Activated naive CD8-positive, alpha-beta T cell treated with anti-CD3 and anti-CD28 coated beads, Interleukin-2, amount 50 U/mL, for 24 hours (primary cell): Measurements from ENCODE around the gene TCF20.

Experiments used
- ATAC-seq: fragments of 150-1000 bp; cut with Tn5 transposase; one replicate; pipeline ENCODE4 v1.10.0; 2021
- DNase-seq: peaks from one replicate; pipeline ENCODE4 v3.0.0; 2021
- H3K27ac Mint-ChIP-seq: one replicate; pipeline ENCODE4 v1.8.0; 2021; ENCODE audit warnings: mild to moderate bottlenecking, mixed read lengths
- H3K27me3 Mint-ChIP-seq: one replicate; pipeline ENCODE4 v1.8.0; 2021; ENCODE audit warnings: mixed read lengths
- H3K36me3 Mint-ChIP-seq: one replicate; pipeline ENCODE4 v1.8.0; 2021; ENCODE audit warnings: low read depth, mixed read lengths
- H3K4me1 Mint-ChIP-seq: one replicate; pipeline ENCODE4 v1.8.0; 2021; ENCODE audit warnings: mixed read lengths
- H3K4me3 Mint-ChIP-seq: one replicate; pipeline ENCODE4 v1.8.0; 2021; ENCODE audit warnings: mild to moderate bottlenecking, moderate library complexity, mixed read lengths
- H3K9me3 Mint-ChIP-seq: one replicate; pipeline ENCODE4 v1.8.0; 2021; ENCODE audit warnings: mixed read lengths

Gene TCF20

GRCh38 chr22:42306010-42306409 lies 35.6 kb upstream of the TCF20 start:
- H3K9me3 Mint-ChIP-seq = no peaks in the 10 kb centered on the region
- H3K4me3 Mint-ChIP-seq = no peak overlapping the region
- no peaks in the 10 kb centered on the region for H3K36me3 Mint-ChIP-seq
- no peak for ATAC-seq
- DNase-seq = no peak
- H3K4me1 Mint-ChIP-seq = peaks cover 23% of the 10 kb centered on the region
- H3K27me3 Mint-ChIP-seq = peaks cover 2% of the 10 kb centered on the region
- no peak overlapping the region for H3K27ac Mint-ChIP-seq

GRCh38 chr22:42304324-42304790 lies 33.9 kb upstream of the TCF20 start:
- H3K27ac Mint-ChIP-seq = no peak overlapping the region
- no peak for ATAC-seq

GRCh38 chr22:42303396-42304323 lies 33.2 kb upstream of the TCF20 start:
- H3K27ac Mint-ChIP-seq = no peak overlapping the region
- H3K27me3 Mint-ChIP-seq = peaks cover 2% of the 10 kb centered on the region
- DNase-seq = no peak
- peak; percentile 12 for ATAC-seq
- no peaks in the 10 kb centered on the region for H3K9me3 Mint-ChIP-seq
- H3K4me1 Mint-ChIP-seq = peaks cover 41% of the 10 kb centered on the region
- no peaks in the 10 kb centered on the region for H3K36me3 Mint-ChIP-seq
- H3K4me3 Mint-ChIP-seq = no peak overlapping the region

More at GRCh38 chr22:42304324-42304790, 33.9 kb upstream of the TCF20 start:
- no peaks in the 10 kb centered on the region for H3K9me3 Mint-ChIP-seq
- no peak for DNase-seq
- H3K4me1 Mint-ChIP-seq = peaks cover 35% of the 10 kb centered on the region
- no peak overlapping the region for H3K4me3 Mint-ChIP-seq
- H3K36me3 Mint-ChIP-seq = no peaks in the 10 kb centered on the region
- H3K27me3 Mint-ChIP-seq = peaks cover 2% of the 10 kb centered on the region

GRCh38 chr22:42301742-42302102 lies 31.3 kb upstream of the TCF20 start:
- Mint-ChIP-seq H3K4me3 (no peak overlapping the region), H3K36me3 (no peaks in the 10 kb centered on the region), H3K27me3 (peaks cover 2% of the 10 kb centered on the region), H3K27ac (no peak overlapping the region), H3K4me1 (peaks cover 56% of the 10 kb centered on the region), H3K9me3 (no peaks in the 10 kb centered on the region)
- DNase-seq = no peak
- ATAC-seq = no peak

GRCh38 chr22:42301077-42301741 lies 30.8 kb upstream of the TCF20 start:
- Mint-ChIP-seq H3K4me1 (peaks cover 56% of the 10 kb centered on the region), H3K27ac (no peak overlapping the region)
- DNase-seq = no peak

GRCh38 chr22:42300259-42301076 lies 30.0 kb upstream of the TCF20 start:
- Mint-ChIP-seq H3K27ac (peak overlapping the region; percentile 49), H3K4me1 (peaks cover 56% of the 10 kb centered on the region), H3K36me3 (no peaks in the 10 kb centered on the region), H3K4me3 (no peak overlapping the region), H3K9me3 (no peaks in the 10 kb centered on the region), H3K27me3 (peaks cover 2% of the 10 kb centered on the region)
- ATAC-seq (peak; percentile 81), DNase-seq (peak; percentile 30)

More at GRCh38 chr22:42301077-42301741, 30.8 kb upstream of the TCF20 start:
- peaks cover 2% of the 10 kb centered on the region for H3K27me3 Mint-ChIP-seq
- ATAC-seq = no peak
- H3K9me3 Mint-ChIP-seq = no peaks in the 10 kb centered on the region
- H3K36me3 Mint-ChIP-seq = no peaks in the 10 kb centered on the region
- H3K4me3 Mint-ChIP-seq = no peak overlapping the region

- no peaks in the 10 kb centered on the region for H3K36me3 Mint-ChIP-seq
- peak overlapping the region; percentile 49 for H3K27ac Mint-ChIP-seq
- peak; percentile 46 for DNase-seq
These were observed 29.3 kb upstream of the TCF20 start for GRCh38 chr22:42299586-42300258.

GRCh38 chr22:42298746-42299145 lies 28.3 kb upstream of the TCF20 start:
- no peaks in the 10 kb centered on the region for H3K9me3 Mint-ChIP-seq
- no peak overlapping the region for H3K4me3 Mint-ChIP-seq
- no peak overlapping the region for H3K27ac Mint-ChIP-seq
- H3K27me3 Mint-ChIP-seq = no peaks in the 10 kb centered on the region
- H3K36me3 Mint-ChIP-seq = no peaks in the 10 kb centered on the region
- no peak for DNase-seq
- ATAC-seq = no peak
- peaks cover 56% of the 10 kb centered on the region for H3K4me1 Mint-ChIP-seq

More at GRCh38 chr22:42299586-42300258, 29.3 kb upstream of the TCF20 start:
- H3K4me1 Mint-ChIP-seq = peaks cover 56% of the 10 kb centered on the region
- H3K27me3 Mint-ChIP-seq = no peaks in the 10 kb centered on the region
- no peak overlapping the region for H3K4me3 Mint-ChIP-seq
- H3K9me3 Mint-ChIP-seq = no peaks in the 10 kb centered on the region
- no peak for ATAC-seq

- no peak overlapping the region for H3K4me3 Mint-ChIP-seq
- no peak for DNase-seq
- H3K27ac Mint-ChIP-seq = no peak overlapping the region
- no peaks in the 10 kb centered on the region for H3K9me3 Mint-ChIP-seq
- no peaks in the 10 kb centered on the region for H3K36me3 Mint-ChIP-seq
- peaks cover 52% of the 10 kb centered on the region for H3K4me1 Mint-ChIP-seq
- H3K27me3 Mint-ChIP-seq = no peaks in the 10 kb centered on the region
- no peak for ATAC-seq
These were observed 27.3 kb upstream of the TCF20 start for GRCh38 chr22:42297778-42298177.

GRCh38 chr22:42296883-42297282 lies 26.4 kb upstream of the TCF20 start:
- Mint-ChIP-seq H3K4me3 (no peak overlapping the region), H3K4me1 (peaks cover 52% of the 10 kb centered on the region), H3K9me3 (no peaks in the 10 kb centered on the region), H3K36me3 (no peaks in the 10 kb centered on the region), H3K27me3 (no peaks in the 10 kb centered on the region), H3K27ac (no peak overlapping the region)
- ATAC-seq (no peak), DNase-seq (no peak)

- Mint-ChIP-seq H3K36me3 (no peaks in the 10 kb centered on the region), H3K27me3 (no peaks in the 10 kb centered on the region), H3K4me3 (no peak overlapping the region), H3K9me3 (no peaks in the 10 kb centered on the region), H3K27ac (no peak overlapping the region), H3K4me1 (peaks cover 51% of the 10 kb centered on the region)
- DNase-seq (no peak), ATAC-seq (no peak)
These were observed 26.0 kb upstream of the TCF20 start for GRCh38 chr22:42296381-42296853.

GRCh38 chr22:42294034-42294985 lies 23.9 kb upstream of the TCF20 start:
- no peaks in the 10 kb centered on the region for H3K36me3 Mint-ChIP-seq
- DNase-seq (no peak), ATAC-seq (no peak)
- no peaks in the 10 kb centered on the region for H3K9me3 Mint-ChIP-seq
- peaks cover 32% of the 10 kb centered on the region for H3K4me1 Mint-ChIP-seq
- no peak overlapping the region for H3K4me3 Mint-ChIP-seq
- H3K27me3 Mint-ChIP-seq = no peaks in the 10 kb centered on the region
- H3K27ac Mint-ChIP-seq = no peak overlapping the region
